Trophoblast cell (in vitro differentiated cells and primary cell): ENCODE measurements around the gene PHACTR1.

Experiments used
- DNase-seq, 2 donors: peaks; one replicate each; pipeline ENCODE4 v3.0.0-alpha.2; 2016
- H2AFZ ChIP-seq: 2 replicates; pipeline ENCODE4 v1.6.1; 2013; ENCODE audit warnings: low read length, moderate library complexity, mild to moderate bottlenecking; ENCODE audit not compliant: insufficient read depth, poor library complexity
- H2AK5ac ChIP-seq: 2 replicates; pipeline ENCODE4 v1.6.1; 2013; ENCODE audit warnings: mild to moderate bottlenecking, low read length
- H2BK120ac ChIP-seq: 2 replicates; pipeline ENCODE4 v1.6.1; 2013; ENCODE audit warnings: low read length, mild to moderate bottlenecking, moderate library complexity; ENCODE audit not compliant: insufficient read depth, poor library complexity
- H2BK12ac ChIP-seq: 2 replicates; pipeline ENCODE4 v1.6.1; 2013; ENCODE audit warnings: mild to moderate bottlenecking, low read length, moderate library complexity
- H2BK5ac ChIP-seq: 2 replicates; pipeline ENCODE4 v1.6.1; 2013; ENCODE audit warnings: low read length, low read depth, moderate library complexity, mild to moderate bottlenecking; ENCODE audit not compliant: poor library complexity
- H3K14ac ChIP-seq: 2 replicates; pipeline ENCODE4 v1.6.1; 2013; ENCODE audit warnings: mild to moderate bottlenecking, low read length
- H3K18ac ChIP-seq: 2 replicates; pipeline ENCODE4 v1.6.1; 2013; ENCODE audit warnings: mild to moderate bottlenecking, low read length
- H3K23ac ChIP-seq: 2 replicates; pipeline ENCODE4 v1.6.1; 2013; ENCODE audit warnings: low read length
- H3K27ac ChIP-seq: 2 replicates; pipeline ENCODE4 v1.5.1; 2013; ENCODE audit warnings: low read depth, mild to moderate bottlenecking, inconsistent platforms, low read length, moderate library complexity
- H3K27me3 ChIP-seq: 2 replicates; pipeline ENCODE4 v1.6.1; 2013; ENCODE audit warnings: inconsistent platforms, mild to moderate bottlenecking, low read length, moderate library complexity; ENCODE audit not compliant: insufficient read depth
- H3K36me3 ChIP-seq, 2 experiments: 1 replicate in 1 of 2; 2 replicates in 1 of 2; pipeline ENCODE4 v1.6.1; 2013; ENCODE audit warnings: low read length in 2 of 2, mild to moderate bottlenecking in 2 of 2, moderate library complexity in 1 of 2; ENCODE audit not compliant: insufficient read depth in 2 of 2, control insufficient read depth in 1 of 2
- H3K4ac ChIP-seq: 2 replicates; pipeline ENCODE4 v1.6.1; 2013; ENCODE audit warnings: low read depth, mild to moderate bottlenecking, low read length, moderate library complexity
- H3K4me1 ChIP-seq, 2 experiments: 1 replicate in 1 of 2; 2 replicates in 1 of 2; pipeline ENCODE4 v1.6.1; 2013; ENCODE audit warnings: low read length in 2 of 2, mild to moderate bottlenecking in 2 of 2, moderate library complexity in 1 of 2; ENCODE audit not compliant: insufficient read depth in 2 of 2, control insufficient read depth in 1 of 2
- H3K4me2 ChIP-seq: 2 replicates; pipeline ENCODE4 v1.6.1; 2013; ENCODE audit warnings: inconsistent platforms, mild to moderate bottlenecking, low read length, moderate library complexity
- H3K4me3 ChIP-seq: 2 replicates; pipeline ENCODE4 v1.5.1; 2013; ENCODE audit warnings: mild to moderate bottlenecking, low read depth, low read length, inconsistent platforms
- H3K79me1 ChIP-seq: one replicate; pipeline ENCODE4 v1.6.1; 2013; ENCODE audit warnings: low read length
- H3K79me2 ChIP-seq: 2 replicates; pipeline ENCODE4 v1.6.1; 2013; ENCODE audit warnings: low read length, mild to moderate bottlenecking; ENCODE audit not compliant: control insufficient read depth, insufficient read depth, poor library complexity
- H3K9ac ChIP-seq: 2 replicates; pipeline ENCODE4 v1.6.1; 2013; ENCODE audit warnings: mild to moderate bottlenecking, low read length
- H3K9me3 ChIP-seq: 2 replicates; pipeline ENCODE4 v1.6.1; 2013; ENCODE audit warnings: low read depth, mild to moderate bottlenecking, control low read depth, inconsistent platforms, low read length; ENCODE audit not compliant: insufficient read depth
- H4K12ac ChIP-seq: 2 replicates; pipeline ENCODE4 v1.6.1; 2013; ENCODE audit warnings: low read depth, mild to moderate bottlenecking, low read length, moderate library complexity
- H4K8ac ChIP-seq: 2 replicates; pipeline ENCODE4 v1.6.1; 2013; ENCODE audit warnings: low read depth, mild to moderate bottlenecking, low read length, moderate library complexity
- H4K91ac ChIP-seq: one replicate; pipeline ENCODE4 v1.6.1; 2013; ENCODE audit warnings: low read depth, mild to moderate bottlenecking, low read length, moderate library complexity
- WGBS: extraction: QIAGEN DNeasy Blood & Tissue Kit; methylation state at CpG from one replicate; pipeline ENCODE4 v1.1.7; 2013; ENCODE audit warnings: missing lambda C conversion rate; ENCODE audit not compliant: insufficient read length, insufficient coverage; ENCODE audit errors: extremely low coverage; 5-methylcytosine and 5-hydroxymethylcytosine counted together

Gene PHACTR1

DNA sequence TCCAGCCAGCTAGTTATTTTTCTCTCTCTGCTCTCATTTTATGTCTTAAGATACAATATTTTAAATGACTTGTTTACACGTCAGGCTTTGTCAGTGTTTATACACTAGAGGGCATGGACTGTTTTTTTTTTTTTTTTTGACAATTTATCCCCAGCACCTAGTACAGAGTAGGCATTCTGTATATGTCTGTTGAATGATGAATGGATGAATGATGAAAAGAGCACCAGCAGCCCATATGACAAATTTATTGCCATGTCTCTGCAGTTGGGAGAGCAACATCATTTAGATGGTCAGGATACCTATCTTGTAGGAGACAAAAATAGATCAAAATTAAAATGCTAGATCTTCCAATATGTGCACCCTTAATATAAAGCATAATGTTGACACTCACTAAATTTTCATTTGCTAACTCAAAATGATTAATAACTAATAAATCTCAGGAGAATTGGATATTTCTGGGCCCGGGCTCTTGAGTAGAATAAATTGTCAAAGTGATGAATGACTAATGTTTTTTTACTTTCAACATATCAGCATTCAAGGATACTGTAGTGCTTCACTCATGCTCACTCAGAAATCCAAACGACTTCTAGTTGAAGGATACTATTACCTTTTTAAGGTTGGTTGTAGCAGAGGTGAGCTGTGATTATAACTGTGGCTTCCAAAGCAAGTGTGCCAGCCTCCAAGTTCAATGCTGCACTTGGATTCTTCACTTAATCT, 200.0 kb downstream of the PHACTR1 start:
- no peak overlapping the region for H3K23ac ChIP-seq
- no peak overlapping the region for H4K91ac ChIP-seq
- no peaks in the 10 kb centered on the region for H3K36me3 ChIP-seq
- no peak for DNase-seq
- H4K8ac ChIP-seq = no peak overlapping the region
- no peak overlapping the region for H3K14ac ChIP-seq
- no peaks in the 10 kb centered on the region for H3K79me1 ChIP-seq
- no peak overlapping the region for H2BK12ac ChIP-seq
- H3K9ac ChIP-seq = no peak overlapping the region
- H2AK5ac ChIP-seq = no peak overlapping the region
- H2BK120ac ChIP-seq = no peak overlapping the region
- peaks cover 1% of the 10 kb centered on the region for H3K9me3 ChIP-seq
- no peak overlapping the region for H3K18ac ChIP-seq
- no peak overlapping the region for H3K4me2 ChIP-seq
- H3K4me3 ChIP-seq = no peak overlapping the region
- H2AFZ ChIP-seq = no peak overlapping the region
- H3K27ac ChIP-seq = no peak overlapping the region
- WGBS = no CpG with 5 or more reads among the region's 3 CpGs
- H4K12ac ChIP-seq = no peak overlapping the region
- H3K4me1 ChIP-seq = no peaks in the 10 kb centered on the region
- H3K79me2 ChIP-seq = no peaks in the 10 kb centered on the region
- no peaks in the 10 kb centered on the region for H3K27me3 ChIP-seq
- H2BK5ac ChIP-seq = no peak overlapping the region
- no peak overlapping the region for H3K4ac ChIP-seq

DNA sequence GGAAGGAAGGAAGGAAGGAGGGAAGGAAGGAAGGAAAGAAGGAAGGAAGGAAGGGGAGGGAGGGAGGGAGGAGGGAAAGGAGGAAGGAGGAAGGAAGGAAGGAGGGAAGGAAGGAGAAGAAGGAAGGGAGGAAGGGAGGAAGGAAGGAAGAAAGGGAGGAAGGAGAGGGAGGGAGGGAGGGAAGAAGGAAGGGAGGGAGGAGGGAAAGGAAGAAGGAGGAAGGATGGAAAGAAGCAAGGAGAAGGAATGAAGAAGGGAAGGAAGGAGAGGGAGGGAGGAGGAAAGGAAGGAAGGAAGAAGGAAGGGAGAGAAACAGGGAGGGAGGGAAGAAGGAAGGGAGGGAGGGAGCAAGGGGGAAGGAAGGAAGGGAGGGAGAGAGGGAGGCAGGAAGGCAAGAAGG, 204.9 kb downstream of the PHACTR1 start:
- Histone ChIP-seq H2BK120ac (no peak overlapping the region), H3K18ac (no peak overlapping the region)

DNA sequence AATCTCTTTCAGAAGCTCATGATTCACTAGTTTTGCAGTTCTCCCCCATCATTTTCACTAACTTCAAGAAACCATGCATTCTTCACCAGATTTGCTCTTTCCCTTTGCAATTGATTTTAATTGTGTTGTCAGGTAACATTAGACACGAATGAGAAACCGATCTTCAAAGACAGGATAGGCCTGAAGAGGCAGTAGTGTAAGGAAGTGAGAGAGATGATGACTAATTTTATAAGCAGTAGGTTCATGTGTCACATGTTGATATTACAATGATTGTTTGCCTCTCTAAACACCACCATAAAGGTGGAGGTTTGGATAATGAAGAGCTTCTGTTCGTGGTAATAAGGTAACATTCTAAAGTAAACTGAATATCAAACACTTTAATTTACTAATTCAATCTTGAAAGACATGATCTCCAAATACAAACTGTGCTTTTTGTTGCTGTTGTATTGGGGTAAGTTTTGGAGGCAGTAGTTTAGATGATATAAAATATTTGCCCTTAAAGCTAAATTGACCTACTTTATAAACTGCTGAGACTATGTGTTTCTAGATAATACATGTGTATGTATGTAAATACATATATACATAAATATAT, 207.2 kb downstream of the PHACTR1 start:
- H3K4me2 ChIP-seq = no peak overlapping the region
- H4K91ac ChIP-seq = no peak overlapping the region
- no peak overlapping the region for H3K14ac ChIP-seq
- H3K4me3 ChIP-seq = no peak overlapping the region
- WGBS = no CpG with 5 or more reads among the region's 3 CpGs
- DNase-seq = no peak
- H2AK5ac ChIP-seq = no peak overlapping the region
- H3K23ac ChIP-seq = no peak overlapping the region
- H3K9me3 ChIP-seq = no peaks in the 10 kb centered on the region
- no peak overlapping the region for H3K18ac ChIP-seq
- no peaks in the 10 kb centered on the region for H3K36me3 ChIP-seq
- H4K12ac ChIP-seq = no peak overlapping the region
- H2BK120ac ChIP-seq = no peak overlapping the region
- no peaks in the 10 kb centered on the region for H3K27me3 ChIP-seq
- no peak overlapping the region for H2AFZ ChIP-seq
- H2BK12ac ChIP-seq = no peak overlapping the region
- no peaks in the 10 kb centered on the region for H3K79me2 ChIP-seq
- no peaks in the 10 kb centered on the region for H3K79me1 ChIP-seq
- no peak overlapping the region for H3K27ac ChIP-seq
- H2BK5ac ChIP-seq = no peak overlapping the region
- H3K9ac ChIP-seq = no peak overlapping the region
- H4K8ac ChIP-seq = no peak overlapping the region
- no peak overlapping the region for H3K4ac ChIP-seq
- H3K4me1 ChIP-seq = no peaks in the 10 kb centered on the region

More for the DNA sequence above, 204.9 kb downstream of the PHACTR1 start:
- no peak overlapping the region for H2AK5ac ChIP-seq
- H3K4me2 ChIP-seq = no peak overlapping the region
- no peaks in the 10 kb centered on the region for H3K4me1 ChIP-seq
- no peaks in the 10 kb centered on the region for H3K79me1 ChIP-seq
- no peaks in the 10 kb centered on the region for H3K9me3 ChIP-seq
- H3K23ac ChIP-seq = no peak overlapping the region
- H3K27me3 ChIP-seq = no peaks in the 10 kb centered on the region
- H2BK5ac ChIP-seq = no peak overlapping the region
- H4K12ac ChIP-seq = no peak overlapping the region
- H3K4ac ChIP-seq = no peak overlapping the region
- no peaks in the 10 kb centered on the region for H3K79me2 ChIP-seq
- H3K4me3 ChIP-seq = no peak overlapping the region
- no peak overlapping the region for H4K8ac ChIP-seq
- no peak overlapping the region for H4K91ac ChIP-seq
- no peak overlapping the region for H2AFZ ChIP-seq
- no peak for DNase-seq
- H3K27ac ChIP-seq = no peak overlapping the region
- no peaks in the 10 kb centered on the region for H3K36me3 ChIP-seq
- no peak overlapping the region for H3K14ac ChIP-seq
- no peak overlapping the region for H2BK12ac ChIP-seq
- H3K9ac ChIP-seq = no peak overlapping the region

DNA sequence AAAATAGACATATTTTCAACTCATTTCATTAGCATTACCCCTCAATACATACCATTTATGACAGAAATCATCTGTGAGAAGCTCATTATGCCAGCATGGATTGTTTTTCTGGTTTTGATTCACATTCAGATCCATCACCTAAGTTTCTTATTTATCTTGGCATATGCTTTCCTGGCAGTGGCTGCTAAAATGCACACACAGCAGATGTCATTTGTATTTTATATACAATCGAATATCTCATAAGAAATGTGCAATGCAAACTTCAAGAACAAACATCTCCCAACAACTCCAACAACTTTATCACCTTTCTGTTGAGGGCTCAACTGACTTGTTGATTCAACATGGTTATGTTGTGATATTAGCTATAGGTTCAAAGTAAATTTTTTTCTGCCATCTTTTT, 208.3 kb downstream of the PHACTR1 start:
- no peak overlapping the region for H4K8ac ChIP-seq
- no peak for DNase-seq

More for the DNA sequence above, 208.3 kb downstream of the PHACTR1 start:
- Histone ChIP-seq H3K27ac (no peak overlapping the region), H3K23ac (no peak overlapping the region), H3K4me2 (no peak overlapping the region), H3K18ac (no peak overlapping the region), H4K12ac (no peak overlapping the region), H3K9me3 (no peaks in the 10 kb centered on the region), H3K9ac (no peak overlapping the region), H3K14ac (no peak overlapping the region), H3K27me3 (no peaks in the 10 kb centered on the region), H2BK12ac (no peak overlapping the region), H3K4ac (no peak overlapping the region), H4K91ac (no peak overlapping the region), H3K4me1 (no peaks in the 10 kb centered on the region), H3K79me1 (no peaks in the 10 kb centered on the region), H2BK120ac (no peak overlapping the region), H3K79me2 (no peaks in the 10 kb centered on the region), H3K4me3 (no peak overlapping the region), H2AK5ac (no peak overlapping the region), H2AFZ (no peak overlapping the region), H3K36me3 (no peaks in the 10 kb centered on the region), H2BK5ac (no peak overlapping the region)
- no CpG with 5 or more reads among the region's 1 CpG for WGBS
